Ammon's horn (tissue), 1 donor: ENCODE results near the gene SLC46A1.

ENCODE experiments used
- DNase-seq: peaks from one replicate; pipeline ENCODE4 v3.0.0-alpha.2; 2016; ENCODE audit warnings: low spot score

SLC46A1 gene

GRCh38 chr17:28350271-28350670 is 55.7 kb downstream of the SLC46A1 start:
- DNase-seq, result no peak

GRCh38 chr17:28348979-28349378 is 57.0 kb downstream of the SLC46A1 start:
- no peak for DNase-seq

- DNase-seq, result no peak
Measured at GRCh38 chr17:28347261-28347891, 58.6 kb downstream of the SLC46A1 start.

GRCh38 chr17:28346746-28347246 is 59.2 kb downstream of the SLC46A1 start:
- no peak for DNase-seq

- no peak for DNase-seq
Measured at GRCh38 chr17:28346199-28346580, 59.8 kb downstream of the SLC46A1 start.

GRCh38 chr17:28345419-28346198 is 60.4 kb downstream of the SLC46A1 start:
- no peak for DNase-seq
